Stimulated activated CD4-positive, alpha-beta T cell treated with anti-CD3 and anti-CD28 coated beads, TNF-alpha, amount 100 ng/mL, for 24 hours (primary cell): ENCODE data around the gene TAS2R46.
"Not testable (repeated sequence)": the region's sequence is repeated elsewhere in the genome, so short reads cannot be mapped to it uniquely, and the experiment has no call there.

Source experiments
- DNase-seq, 3 experiments: peaks; one replicate each; pipeline ENCODE4 v3.0.0-alpha.2; 2020; ENCODE audit warnings: low read depth in 3 of 3

TAS2R46 gene

DNA sequence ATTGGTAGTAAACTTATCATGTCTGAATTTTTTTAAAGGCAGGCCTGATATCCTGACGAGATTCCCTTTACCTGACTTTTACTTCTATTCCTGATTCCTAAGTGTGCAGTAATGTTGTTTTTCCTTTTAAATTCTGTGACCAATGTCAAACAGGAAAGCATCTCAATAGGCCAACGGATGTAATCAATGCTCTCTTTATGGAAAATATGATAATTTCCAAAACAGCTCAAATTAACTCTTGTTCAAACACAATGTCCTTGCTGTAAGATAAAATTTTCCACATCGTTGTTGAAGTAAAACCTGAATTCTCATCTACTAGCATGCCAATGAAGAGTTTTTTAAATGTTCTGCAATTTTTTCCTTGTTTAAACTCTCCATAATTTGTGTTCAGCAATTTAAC, 22.9 kb downstream of the TAS2R46 start:
- no peak for DNase-seq

DNA sequence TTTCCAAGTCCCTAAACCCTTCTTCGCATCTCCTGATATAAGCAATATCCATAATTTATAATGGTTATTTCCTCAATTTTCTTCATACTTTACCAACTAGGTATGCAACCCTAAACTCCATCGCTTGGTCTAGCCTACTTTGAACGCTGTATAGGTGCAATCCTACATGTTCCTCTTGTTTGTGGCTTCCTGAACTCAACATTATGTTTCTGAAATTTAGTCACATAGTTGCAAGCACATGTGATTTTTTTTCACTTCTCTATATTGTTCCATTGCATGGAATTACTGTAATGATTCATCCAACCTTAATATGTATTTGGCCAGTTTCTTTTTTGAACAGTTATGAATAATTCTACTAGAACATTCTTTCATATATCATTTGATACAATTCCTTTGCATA, 28.1 kb downstream of the TAS2R46 start:
- DNase-seq = not testable (repeated sequence)

DNA sequence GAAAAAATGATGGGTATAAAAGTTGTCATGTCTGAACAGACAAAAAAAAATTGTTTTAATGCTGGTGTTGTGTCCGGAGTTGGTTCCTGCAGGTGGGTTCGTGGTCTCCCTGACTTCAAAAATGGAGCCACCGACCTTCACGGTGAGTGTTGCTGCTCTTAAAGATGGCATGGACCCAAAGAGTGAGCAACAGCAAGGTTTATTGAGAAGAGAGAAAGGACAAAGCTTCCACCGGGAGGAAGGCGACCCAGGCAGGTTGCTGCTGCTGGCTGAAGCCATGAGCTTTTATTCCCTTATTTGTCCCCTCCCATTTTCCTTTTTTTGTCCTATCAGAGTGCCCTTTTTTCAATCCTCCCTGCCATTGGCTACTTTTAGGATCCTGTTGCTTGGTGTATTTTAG, 30.8 kb downstream of the TAS2R46 start, which contains the start of gene TAS2R31:
TAS2R31 (minus strand) TSS at position 101 of the 400 bp plus-strand sequence; CDS start at position 29, 72 bp downstream.
- no peak for DNase-seq

DNA sequence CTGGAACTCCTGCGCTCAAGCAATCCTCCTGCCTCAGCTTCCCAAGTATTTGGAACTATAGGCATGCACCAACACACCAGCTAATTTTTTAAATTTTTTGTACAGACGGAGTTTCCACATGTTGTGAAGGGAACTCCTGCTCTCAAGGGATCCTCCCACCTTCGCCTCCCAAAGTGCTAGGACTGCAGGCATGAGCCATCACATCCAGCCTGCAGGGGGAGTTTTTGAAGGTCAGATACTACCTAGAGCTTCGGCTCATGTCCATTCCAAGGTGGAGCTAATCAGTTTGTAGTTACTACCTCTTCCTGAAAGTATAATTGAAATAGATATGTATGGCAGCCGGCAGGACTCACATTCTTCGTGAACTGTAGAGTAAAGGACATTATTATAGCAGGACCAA, 36.0 kb downstream of the TAS2R46 start:
- DNase-seq = no peak

DNA sequence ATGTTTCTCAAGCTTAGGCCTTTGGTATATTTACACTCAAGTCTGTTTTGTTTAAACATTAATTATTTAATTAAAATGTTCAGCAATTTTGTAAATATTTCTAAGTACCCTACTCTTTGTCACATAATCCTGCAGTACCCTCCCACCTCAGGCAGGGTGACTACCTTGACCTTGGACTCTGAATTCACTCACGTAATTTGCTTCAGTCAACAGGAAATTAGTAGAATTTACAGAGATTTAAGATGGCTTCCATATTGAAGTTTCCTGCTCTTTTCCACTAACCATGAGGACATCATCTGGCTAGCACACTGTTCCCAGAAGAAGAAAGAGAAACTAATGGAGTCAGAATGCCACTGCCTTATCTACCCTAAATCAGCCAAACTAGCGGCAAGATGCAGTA, 38.7 kb downstream of the TAS2R46 start:
- DNase-seq = no peak

DNA sequence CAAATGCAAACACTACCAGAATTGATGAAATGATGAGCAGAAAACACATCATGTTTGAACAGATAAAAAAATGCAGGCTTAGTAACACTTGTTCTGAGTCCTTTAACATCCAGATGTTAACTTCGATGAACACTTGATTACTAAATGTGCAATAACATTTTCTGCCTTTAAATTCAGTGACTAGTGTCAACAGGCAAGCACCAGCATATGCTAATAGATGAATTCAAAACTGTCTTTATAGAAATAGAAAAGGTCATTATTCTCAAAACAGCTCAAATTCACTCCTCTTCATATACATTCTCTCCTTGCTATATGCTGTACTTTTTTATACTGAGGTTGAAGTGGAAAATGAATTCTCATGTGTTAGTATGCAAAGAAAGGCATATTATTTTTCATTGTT, 39.6 kb downstream of the TAS2R46 start, which contains the start of gene TAS2R19:
TAS2R19 (minus strand) TSS at position 101 of the 400 bp plus-strand sequence; CDS start at position 52, 49 bp downstream.
- no peak for DNase-seq

DNA sequence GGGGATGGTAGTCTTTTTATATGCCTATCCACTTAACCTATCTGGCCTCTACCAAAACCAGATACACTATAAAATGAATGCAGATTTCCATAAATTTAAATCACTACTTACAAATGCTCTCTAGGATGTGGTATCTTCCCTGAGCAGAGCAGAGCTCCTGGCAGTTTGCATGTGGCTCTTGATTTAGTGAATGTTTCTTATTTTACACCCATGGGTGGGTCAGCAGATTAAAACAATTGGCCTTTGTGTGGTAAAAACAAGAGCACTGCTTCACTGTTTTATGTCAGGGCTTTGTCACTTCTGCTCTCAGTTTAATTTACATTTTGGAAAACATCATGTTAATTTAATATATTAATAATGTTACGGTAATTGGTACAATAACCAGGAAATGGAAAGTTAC, 45.2 kb downstream of the TAS2R46 start:
- DNase-seq = no peak

DNA sequence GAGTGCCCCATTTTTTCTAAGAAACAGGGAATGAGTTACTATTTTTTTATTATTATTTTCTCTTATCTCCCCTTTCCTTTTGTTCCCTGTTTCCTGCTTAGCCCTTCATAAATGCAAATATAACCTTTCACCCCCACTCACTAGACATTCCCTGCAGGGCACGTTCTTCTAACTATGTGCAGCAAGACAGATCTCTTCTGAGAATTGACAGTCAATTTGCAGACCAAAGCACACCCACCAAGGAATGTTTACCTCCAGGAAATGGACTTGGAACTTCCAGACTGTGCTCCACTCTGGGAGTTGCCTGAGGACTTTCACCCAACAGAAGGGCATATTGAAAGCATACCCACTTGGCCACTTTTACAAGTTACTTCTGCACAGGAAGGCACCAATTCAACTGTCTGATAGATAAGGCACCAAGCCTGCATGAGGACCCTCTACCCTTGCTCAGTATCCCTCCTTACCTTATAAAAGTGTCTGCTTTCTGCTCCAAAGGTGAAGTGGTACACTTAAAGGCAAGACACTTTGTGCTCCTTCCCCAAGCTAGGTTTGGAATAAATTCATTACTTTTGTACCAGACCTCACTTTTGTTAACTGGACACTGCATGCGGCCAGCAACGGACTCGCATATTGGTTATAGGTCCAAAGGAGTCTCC, 46.2 kb downstream of the TAS2R46 start:
- DNase-seq = no peak

DNA sequence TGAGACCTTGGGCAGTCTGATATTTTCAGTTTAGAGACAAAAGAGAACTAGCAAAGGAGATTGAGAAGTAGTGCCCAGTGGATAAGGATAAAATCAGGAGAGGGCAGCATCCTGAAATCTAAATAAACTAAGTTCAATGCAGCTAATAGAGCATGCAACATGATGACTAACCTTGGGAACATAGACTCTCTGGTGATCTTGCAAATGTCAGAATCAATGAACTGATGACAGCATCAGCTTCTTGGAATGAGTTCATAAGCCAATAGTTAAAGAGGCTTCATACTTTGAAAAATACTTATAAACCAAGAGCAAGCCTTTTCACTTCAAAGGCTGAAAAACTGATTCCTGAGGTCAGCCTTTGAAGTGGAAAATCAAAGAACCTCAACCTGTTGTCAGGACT, 47.9 kb downstream of the TAS2R46 start:
- DNase-seq = no peak
